Measurements from ENCODE around the gene FAM124A.

The FAM124A gene

DNA sequence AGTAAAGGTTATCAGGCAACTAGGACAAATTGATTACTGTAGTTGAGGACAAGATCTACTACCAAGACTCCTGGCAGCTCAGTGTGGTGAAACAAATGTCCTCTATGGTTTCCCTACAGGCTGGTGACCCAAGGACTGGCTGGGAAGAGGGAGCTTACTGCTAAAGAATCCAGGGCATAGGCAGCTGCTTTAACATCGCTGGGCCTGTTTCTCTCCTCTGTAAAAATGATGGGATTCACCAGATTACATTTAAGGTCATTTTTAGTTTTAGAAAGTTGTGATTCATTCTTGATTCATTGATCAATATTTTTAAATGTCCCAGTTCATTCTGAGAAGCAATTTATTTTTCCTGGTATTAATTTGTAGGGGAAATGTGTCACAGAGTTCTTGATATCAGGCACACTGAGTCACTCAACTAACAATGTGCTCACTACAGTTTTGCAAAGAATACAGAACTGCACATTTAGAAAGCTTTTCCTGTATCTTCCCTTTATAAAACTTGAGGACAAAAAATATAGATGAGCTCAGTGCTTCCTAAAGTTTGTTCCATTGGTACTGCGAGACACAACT lies 19.6 kb upstream of the FAM124A start:
- TF ChIP-seq JUND (IDR thresholded peaks at IDR 0.05; ENCODE audit: low read depth), result no peak
- in situ Hi-C loops (cut with HindIII; ENCODE audit: low pct_unique_long_range_greater_than_20kb, low sequenced_read_pairs), result no loop called here
- DNase-seq (ENCODE audit: low read depth in 1 of 2, low spot score in 1 of 2), result no peak

DNA sequence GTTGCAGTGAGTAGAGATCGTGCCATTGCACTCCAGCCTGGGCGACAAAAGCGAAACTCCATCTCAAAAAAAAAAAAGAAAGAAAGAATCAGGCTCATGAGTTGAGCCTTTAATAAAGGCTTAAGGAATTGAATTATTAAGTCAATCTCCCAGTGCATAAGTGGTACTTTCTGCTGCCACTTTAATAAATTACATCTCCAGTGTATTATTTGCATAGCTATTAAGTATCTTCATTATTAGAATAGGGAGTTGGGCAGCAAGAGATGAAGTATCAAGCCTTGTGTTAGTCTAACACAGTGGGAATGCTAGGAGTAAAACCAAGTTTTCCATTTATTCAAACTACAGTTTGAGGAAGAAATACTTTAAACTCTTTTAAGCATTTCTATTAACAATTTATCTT lies 15.6 kb upstream of the FAM124A start:
- no peak for TF ChIP-seq JUND (IDR thresholded peaks at IDR 0.05; ENCODE audit: low read depth)
- no peak for DNase-seq (ENCODE audit: low read depth in 1 of 2, low spot score in 1 of 2)
- in situ Hi-C loops (cut with HindIII; ENCODE audit: low pct_unique_long_range_greater_than_20kb, low sequenced_read_pairs), result no loop called here

DNA sequence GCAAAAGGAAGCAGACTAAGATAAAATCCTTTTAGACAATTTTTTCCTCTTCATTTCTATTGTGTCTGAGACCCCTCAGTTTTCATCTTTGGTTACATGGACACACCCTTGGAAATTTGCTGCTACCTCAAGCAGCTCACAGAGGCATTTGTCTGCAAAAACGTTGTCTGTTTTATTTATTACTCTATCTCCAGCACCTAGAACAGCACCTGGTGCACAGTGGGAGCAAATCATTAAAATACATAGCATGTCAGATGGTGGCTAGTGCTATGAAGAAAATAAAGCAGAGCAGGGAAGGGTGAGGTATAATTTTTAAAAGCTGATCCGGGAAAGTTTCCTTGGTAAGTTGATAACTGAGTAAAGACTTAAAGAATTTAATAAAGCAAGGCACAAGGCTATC lies 14.3 kb upstream of the FAM124A start:
- in situ Hi-C loops (cut with HindIII; ENCODE audit: low pct_unique_long_range_greater_than_20kb, low sequenced_read_pairs), result no loop called here
- no peak for TF ChIP-seq JUND (IDR thresholded peaks at IDR 0.05; ENCODE audit: low read depth)
- DNase-seq (ENCODE audit: low read depth in 1 of 2, low spot score in 1 of 2), result no peak

DNA sequence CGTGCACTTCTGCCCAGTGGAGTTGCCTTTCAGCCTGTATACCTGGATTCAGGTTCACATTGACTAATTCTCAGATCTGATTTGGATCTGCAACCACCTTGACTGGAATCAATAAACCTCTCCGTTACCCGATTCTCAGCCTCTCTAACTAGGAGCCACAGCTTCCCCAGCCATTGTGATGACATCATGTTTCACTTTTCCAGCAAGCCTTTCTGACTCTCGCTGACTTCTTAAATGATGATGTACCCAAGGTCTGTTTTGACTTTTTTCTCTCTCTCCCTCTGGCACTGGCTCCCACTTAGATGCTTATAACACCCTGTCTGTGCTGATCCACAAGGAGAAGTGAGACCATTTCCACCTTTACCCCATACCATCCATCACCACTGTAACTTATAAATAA lies 13.5 kb upstream of the FAM124A start:
- no peak for TF ChIP-seq JUND (IDR thresholded peaks at IDR 0.05; ENCODE audit: low read depth)
- in situ Hi-C loops (cut with HindIII; ENCODE audit: low pct_unique_long_range_greater_than_20kb, low sequenced_read_pairs), result no loop called here
- DNase-seq (ENCODE audit: low read depth in 1 of 2, low spot score in 1 of 2), result no peak

DNA sequence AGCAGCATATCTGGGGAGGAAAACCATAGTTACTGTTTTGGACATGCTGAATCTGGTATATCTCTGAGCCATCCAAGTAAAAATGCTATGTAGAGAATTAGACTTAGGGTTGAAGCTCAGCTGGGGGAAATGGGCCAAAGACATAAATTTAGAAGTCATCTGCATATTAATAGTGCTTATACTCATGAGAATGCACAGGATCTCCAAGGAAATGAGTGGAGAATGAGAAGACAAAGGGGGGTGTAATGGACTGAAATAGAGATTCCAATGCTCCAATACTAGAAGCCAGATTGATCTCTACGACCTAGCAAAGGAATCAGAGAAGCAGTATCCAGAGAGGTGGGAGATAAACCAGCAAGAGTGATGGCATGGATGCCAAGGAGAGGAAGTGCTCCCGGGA lies 10.3 kb upstream of the FAM124A start:
- TF ChIP-seq JUND (IDR thresholded peaks at IDR 0.05; ENCODE audit: low read depth), result no peak
- DNase-seq (ENCODE audit: low read depth in 1 of 2, low spot score in 1 of 2), result no peak
- in situ Hi-C loops (cut with HindIII; ENCODE audit: low pct_unique_long_range_greater_than_20kb, low sequenced_read_pairs), result no loop called here

DNA sequence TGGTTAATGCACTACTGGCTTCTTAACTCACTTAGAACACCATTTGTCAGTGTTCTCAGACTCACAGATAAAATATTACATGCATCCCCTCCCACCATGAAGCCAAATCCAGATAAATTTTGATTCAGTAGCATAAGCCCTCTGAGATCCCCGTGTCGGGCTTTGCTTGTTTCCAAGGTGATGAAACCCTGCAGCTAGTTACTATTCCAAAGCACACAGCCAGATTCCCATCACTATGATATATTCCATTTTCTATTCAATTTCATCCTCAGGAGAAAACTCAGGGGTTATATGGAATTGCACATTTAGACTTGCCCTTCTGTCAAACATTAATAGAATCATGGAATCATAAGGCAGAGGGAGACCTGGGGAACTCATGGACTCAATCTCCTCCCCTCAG lies 9.4 kb upstream of the FAM124A start:
- in situ Hi-C loops (cut with HindIII; ENCODE audit: low pct_unique_long_range_greater_than_20kb, low sequenced_read_pairs), result no loop called here
- no peak for DNase-seq (ENCODE audit: low read depth in 1 of 2, low spot score in 1 of 2)
- TF ChIP-seq JUND (IDR thresholded peaks at IDR 0.05; ENCODE audit: low read depth), result no peak

DNA sequence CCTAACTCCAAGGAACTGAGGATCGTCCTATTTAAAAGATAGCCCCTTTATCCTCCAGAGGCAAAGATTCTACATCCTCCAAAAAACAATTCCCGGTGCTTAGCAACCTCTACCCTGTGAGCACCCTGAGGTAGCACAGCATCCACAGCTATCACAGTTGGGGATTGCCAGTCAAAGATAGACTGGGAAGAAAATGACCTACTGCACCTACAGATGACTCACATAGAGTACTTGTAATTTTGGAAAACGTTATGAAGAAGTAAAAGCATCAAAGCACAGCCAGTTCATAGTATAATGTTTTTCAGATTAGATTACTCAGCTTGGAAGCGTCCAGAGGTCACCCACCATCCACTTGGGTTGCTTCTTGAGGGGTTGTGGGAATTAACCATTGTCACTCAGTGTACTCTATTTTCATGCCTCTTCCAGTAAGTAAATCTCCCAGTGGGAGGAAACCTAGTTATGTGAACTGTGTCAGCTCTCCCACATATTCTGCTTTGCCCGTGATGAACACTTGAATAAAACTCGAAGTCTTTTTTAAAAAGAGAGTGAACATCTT lies 8.9 kb upstream of the FAM124A start:
- in situ Hi-C loops (cut with HindIII; ENCODE audit: low pct_unique_long_range_greater_than_20kb, low sequenced_read_pairs), result no loop called here
- no peak for DNase-seq (ENCODE audit: low read depth in 1 of 2, low spot score in 1 of 2)
- no peak for TF ChIP-seq JUND (IDR thresholded peaks at IDR 0.05; ENCODE audit: low read depth)

DNA sequence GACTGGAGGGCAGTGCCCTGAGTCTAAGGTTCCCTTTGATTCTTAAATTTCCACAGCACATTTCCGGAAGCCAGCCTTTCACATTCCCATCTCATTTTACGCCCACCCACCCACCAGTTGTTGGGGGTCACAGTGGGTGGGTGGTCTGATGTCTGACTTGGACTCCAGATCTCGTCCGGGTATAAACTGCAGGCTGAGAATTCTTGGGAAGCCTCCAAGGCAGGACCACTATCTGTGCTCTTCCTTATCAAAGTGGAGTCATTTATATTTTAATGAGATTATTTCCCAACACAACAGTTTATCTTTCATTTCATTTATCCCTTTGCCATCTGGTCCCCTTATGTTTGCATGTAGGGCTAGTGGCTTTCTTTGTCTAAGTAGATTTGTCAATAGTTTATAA lies 3.6 kb upstream of the FAM124A start:
- DNase-seq (ENCODE audit: low read depth in 1 of 2, low spot score in 1 of 2), result no peak
- TF ChIP-seq JUND (IDR thresholded peaks at IDR 0.05; ENCODE audit: low read depth), result no peak
- in situ Hi-C loops (cut with HindIII; ENCODE audit: low pct_unique_long_range_greater_than_20kb, low sequenced_read_pairs), result no loop called here

DNA sequence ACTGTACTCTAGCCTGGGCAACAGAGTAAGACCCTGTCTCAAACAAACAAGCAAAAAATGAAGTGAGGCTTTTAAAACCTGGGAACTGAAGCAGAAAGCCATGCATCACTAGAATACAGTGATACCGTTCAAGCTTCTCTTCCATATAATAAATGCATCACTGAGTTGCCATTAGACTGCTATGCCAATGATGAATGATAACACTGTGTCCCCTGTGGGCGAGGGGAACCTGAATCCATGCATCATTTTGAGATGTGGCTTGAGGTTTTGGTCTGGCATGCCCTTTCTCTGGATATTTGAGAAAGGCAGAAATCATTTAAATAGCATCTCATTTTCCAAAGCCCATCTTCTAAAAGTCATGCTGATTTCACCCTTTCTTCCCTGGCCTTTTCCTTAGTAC lies 1.5 kb upstream of the FAM124A start:
- in situ Hi-C loops (cut with HindIII; ENCODE audit: low pct_unique_long_range_greater_than_20kb, low sequenced_read_pairs), result no loop called here
- no peak for DNase-seq (ENCODE audit: low read depth in 1 of 2, low spot score in 1 of 2)
- TF ChIP-seq JUND (IDR thresholded peaks at IDR 0.05; ENCODE audit: low read depth), result no peak

DNA sequence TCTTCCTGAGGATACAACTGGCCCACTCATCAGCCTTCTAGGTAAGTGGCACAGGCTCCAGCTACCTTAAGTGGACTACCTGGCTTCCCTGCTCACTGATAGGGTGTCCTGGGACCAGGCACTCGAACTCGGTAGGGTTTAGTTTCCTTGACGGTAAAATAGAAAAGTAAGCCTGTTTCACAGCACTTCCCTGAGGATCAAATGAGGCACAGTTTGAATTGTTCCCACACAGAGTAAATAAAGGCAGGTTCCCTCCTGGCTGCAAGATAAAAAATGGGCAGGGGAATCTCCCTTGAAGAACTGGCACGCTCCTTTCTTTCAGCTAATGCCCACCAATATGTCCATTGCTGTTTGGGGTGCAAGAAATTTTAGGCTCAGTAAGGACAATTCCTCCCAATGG lies 1.1 kb upstream of the FAM124A start:
- DNase-seq (ENCODE audit: low read depth in 1 of 2, low spot score in 1 of 2), result no peak
- no peak for TF ChIP-seq JUND (IDR thresholded peaks at IDR 0.05; ENCODE audit: low read depth)
- in situ Hi-C loops (cut with HindIII; ENCODE audit: low pct_unique_long_range_greater_than_20kb, low sequenced_read_pairs), result no loop called here

DNA sequence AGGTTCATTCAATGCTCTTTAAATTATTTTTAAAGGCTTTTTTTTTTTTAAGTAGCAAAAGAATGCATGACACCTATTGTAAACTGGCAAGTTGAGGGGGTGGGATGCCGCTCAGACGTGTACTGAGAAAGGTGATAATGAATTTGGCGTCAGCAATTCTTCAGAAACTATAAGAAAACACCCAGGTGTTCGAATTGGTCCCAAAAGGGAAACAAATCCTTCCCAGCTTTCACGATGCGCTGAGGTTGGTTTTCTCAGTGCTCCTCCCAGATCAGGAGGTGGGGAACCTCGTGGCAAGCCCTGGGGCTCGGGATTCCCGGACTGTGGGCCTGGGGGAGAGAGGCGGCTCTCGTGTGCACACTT lies 543 bp upstream of the FAM124A start:
- in situ Hi-C loops (cut with HindIII; ENCODE audit: low pct_unique_long_range_greater_than_20kb, low sequenced_read_pairs), result no loop called here
- no peak for TF ChIP-seq JUND (IDR thresholded peaks at IDR 0.05; ENCODE audit: low read depth)
- peak in 1 of 2 experiments; percentile 3 for DNase-seq (ENCODE audit: low read depth in 1 of 2, low spot score in 1 of 2)

DNA sequence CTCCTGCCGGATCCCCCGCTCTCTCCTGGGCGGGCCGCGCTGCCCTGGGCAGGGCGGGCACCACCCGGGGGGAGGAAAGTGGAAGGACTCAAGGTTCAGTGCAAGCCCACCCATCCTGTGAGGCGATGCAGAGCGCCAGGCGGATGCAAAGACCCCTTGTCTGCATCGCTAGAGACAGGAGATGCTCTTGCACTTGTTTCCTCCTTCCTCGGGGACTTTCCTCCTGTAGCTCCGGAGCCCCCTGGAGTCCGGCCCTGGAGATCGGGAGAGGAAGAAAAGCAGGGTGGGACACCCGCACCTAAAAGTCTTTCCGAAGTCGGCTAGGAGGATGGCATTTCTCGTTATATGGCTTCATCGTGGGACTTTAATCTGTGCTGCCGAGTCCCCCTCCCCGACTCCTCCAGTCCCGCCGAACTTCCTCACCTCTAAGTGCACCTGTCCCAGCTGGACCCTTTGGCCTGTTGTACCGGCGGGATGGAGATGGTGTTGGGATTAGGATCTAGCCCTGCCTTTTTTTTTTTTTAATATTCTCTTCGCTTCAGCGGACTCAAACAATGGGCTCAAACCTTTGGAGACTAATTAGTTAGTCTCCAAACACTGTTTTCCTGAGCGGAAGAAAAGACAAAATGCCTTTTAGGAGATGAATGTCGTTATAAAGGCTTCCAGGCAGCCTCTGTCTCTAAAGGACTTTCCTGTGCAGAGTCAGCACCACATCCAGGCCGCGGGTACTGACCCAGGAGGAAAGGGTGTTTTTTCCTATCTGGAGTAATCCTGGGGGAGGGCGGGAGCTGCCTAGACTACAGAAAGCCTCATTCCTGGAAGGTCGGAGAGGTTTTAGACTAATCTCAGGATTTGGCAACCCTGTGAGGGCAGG lies 725 bp downstream of the FAM124A start:
- no peak for DNase-seq (ENCODE audit: low read depth in 1 of 2, low spot score in 1 of 2)
- TF ChIP-seq JUND (IDR thresholded peaks at IDR 0.05; ENCODE audit: low read depth), result no peak
- in situ Hi-C loops (cut with HindIII; ENCODE audit: low pct_unique_long_range_greater_than_20kb, low sequenced_read_pairs), result no loop called here

DNA sequence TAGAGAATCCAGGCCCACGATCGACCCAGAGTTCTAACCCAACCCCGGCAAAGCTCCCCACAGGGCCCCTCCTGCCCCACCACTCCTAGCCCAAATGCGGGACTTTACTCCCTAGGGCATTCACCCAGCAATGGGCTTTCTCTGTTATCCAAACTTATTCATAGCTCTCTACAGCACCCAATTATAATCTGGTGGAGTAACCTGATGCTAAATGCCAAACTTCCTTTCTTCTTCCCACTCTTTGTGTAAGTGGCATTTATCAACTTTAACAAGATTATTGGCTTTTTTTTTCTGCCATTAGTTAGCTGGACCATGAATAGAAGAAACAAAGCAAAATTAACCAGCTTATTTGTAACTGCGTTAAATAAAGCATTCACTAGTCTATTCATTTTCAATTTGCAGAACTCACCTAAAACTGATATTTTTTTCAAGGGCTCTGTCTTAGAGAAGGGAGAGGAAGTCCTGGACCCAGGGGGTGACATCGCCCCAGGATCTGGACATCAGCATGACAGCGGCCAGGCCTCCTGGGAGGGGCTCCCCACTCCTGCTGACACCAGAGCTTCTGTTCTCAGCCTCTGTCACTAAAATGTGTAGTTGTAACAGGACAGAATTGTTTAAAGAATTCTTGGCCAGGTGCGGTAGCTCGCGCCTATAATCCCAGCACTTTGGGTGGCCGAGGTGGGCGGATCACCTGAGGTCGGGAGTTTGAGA lies 1.5 kb downstream of the FAM124A start:
- DNase-seq (ENCODE audit: low read depth in 1 of 2, low spot score in 1 of 2), result no peak
- no peak for TF ChIP-seq JUND (IDR thresholded peaks at IDR 0.05; ENCODE audit: low read depth)
- in situ Hi-C loops (cut with HindIII; ENCODE audit: low pct_unique_long_range_greater_than_20kb, low sequenced_read_pairs), result no loop called here
